Fibroblast of lung (primary cell): ENCODE data around the gene SCOC.

Source experiments
- EZH2 ChIP-seq: IDR thresholded peaks from 2 replicates; pipeline ENCODE4 v1.5.1; 2012; ENCODE audit warnings: low read length, control low read depth, mild to moderate bottlenecking; ENCODE audit errors: missing control alignments
- TF ChIP-seq, protein P1 (sequence below), 2 donors: IDR thresholded peaks in 1 of 2; conservative IDR thresholded peaks in 1 of 2; 1 replicate in 1 of 2; 2 replicates in 1 of 2; pipeline ENCODE4 v1.5.1; 2011 to 2012; ENCODE audit warnings: low read length in 2 of 2, control low read depth in 1 of 2, inconsistent platforms in 1 of 2, low read depth in 1 of 2, mild to moderate bottlenecking in 1 of 2

- TF ChIP-seq, protein P1, sequence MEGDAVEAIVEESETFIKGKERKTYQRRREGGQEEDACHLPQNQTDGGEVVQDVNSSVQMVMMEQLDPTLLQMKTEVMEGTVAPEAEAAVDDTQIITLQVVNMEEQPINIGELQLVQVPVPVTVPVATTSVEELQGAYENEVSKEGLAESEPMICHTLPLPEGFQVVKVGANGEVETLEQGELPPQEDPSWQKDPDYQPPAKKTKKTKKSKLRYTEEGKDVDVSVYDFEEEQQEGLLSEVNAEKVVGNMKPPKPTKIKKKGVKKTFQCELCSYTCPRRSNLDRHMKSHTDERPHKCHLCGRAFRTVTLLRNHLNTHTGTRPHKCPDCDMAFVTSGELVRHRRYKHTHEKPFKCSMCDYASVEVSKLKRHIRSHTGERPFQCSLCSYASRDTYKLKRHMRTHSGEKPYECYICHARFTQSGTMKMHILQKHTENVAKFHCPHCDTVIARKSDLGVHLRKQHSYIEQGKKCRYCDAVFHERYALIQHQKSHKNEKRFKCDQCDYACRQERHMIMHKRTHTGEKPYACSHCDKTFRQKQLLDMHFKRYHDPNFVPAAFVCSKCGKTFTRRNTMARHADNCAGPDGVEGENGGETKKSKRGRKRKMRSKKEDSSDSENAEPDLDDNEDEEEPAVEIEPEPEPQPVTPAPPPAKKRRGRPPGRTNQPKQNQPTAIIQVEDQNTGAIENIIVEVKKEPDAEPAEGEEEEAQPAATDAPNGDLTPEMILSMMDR (conservative IDR thresholded peaks at IDR 0.05 in 1 of 2, IDR thresholded peaks at IDR 0.05 in 1 of 2; ENCODE audit: low read depth in 1 of 2, low read length in 2 of 2) = no peak
- no peak for TF ChIP-seq EZH2
These were observed 22.2 kb downstream of the SCOC start for GRCh38 chr4:140395668-140396067.
